NT2/D1 (cell line): Measurements from ENCODE around the gene P3H1.

Experiments used
- SUZ12 ChIP-seq: IDR thresholded peaks from 2 replicates; pipeline ENCODE4 v1.6.1; 2011; ENCODE audit not compliant: insufficient read length, insufficient read depth; ENCODE audit errors: extremely low read depth
- YY1 ChIP-seq: IDR thresholded peaks from 2 replicates; pipeline ENCODE4 v1.6.1; 2011; ENCODE audit not compliant: insufficient read length, insufficient read depth
- ZNF274 ChIP-seq: IDR thresholded peaks from 2 replicates; pipeline ENCODE4 v1.6.1; 2011; ENCODE audit warnings: mild to moderate bottlenecking, low read depth, low read length

DNA sequence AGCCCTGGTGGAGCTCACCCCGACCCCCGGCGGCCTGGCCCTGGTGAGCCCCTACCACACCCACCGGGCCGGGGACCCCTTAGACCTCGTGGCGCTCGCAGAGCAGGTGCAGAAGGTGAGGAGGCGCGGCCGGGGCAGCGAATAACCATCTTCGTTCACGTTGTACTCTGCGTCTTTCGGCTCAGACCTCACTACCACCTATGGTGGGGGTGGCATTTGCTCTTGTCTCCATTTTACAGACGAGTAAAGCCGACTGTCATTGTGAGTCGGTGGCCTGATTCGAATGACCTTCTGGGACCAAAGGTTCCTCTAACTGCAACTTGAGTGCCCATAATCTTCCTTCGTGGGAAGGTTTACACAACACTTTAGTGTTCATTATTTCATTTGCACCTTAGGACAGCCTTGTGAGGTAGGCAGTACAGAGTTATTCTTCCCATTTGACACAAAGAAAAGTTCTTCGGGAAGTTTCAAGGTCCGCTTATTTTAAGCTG is 727 bp upstream of the P3H1 start:
- no peak for TF ChIP-seq YY1
- no peak for TF ChIP-seq SUZ12
- TF ChIP-seq ZNF274, result no peak
